Thoracic aorta (tissue), 2 donors: Measurements from ENCODE around the gene TOMM34. TPM values are rescaled to one million over a fixed set of nuclear protein-coding genes. Genes with fewer than 3 reads are reported as not detected.

Experiments used
- ATAC-seq: fragments of 150-250 bp; one replicate; pipeline ENCODE4 v1.8.0; 2017; ENCODE audit warnings: low read depth; ENCODE audit not compliant: insufficient number of reproducible peaks, low FRiP score
- DNase-seq: peaks from one replicate; pipeline ENCODE4 v3.0.0-alpha.2; 2020; ENCODE audit warnings: low spot score
- H3K27ac ChIP-seq, 2 donors: fragments of 200-600 bp; sonication (generic); 1 replicate in 1 of 2; 2 replicates in 1 of 2; pipeline ENCODE4 v1.5.1; 2016; ENCODE audit warnings: mild to moderate bottlenecking in 2 of 2, moderate library complexity in 2 of 2
- H3K27me3 ChIP-seq: fragments of 200-600 bp; sonication (generic); replicated peaks from 2 replicates; pipeline ENCODE4 v1.6.0; 2016; ENCODE audit warnings: mild to moderate bottlenecking; ENCODE audit not compliant: insufficient read depth
- H3K36me3 ChIP-seq: fragments of 200-600 bp; sonication (generic); one replicate; pipeline ENCODE4 v1.5.1; 2016
- H3K4me1 ChIP-seq, 2 donors: fragments of 200-600 bp; sonication (generic); 1 replicate in 1 of 2; 2 replicates in 1 of 2; pipeline versions ENCODE4 v1.5.1 to v1.6.0; 2016; ENCODE audit warnings: low read depth in 2 of 2, mild to moderate bottlenecking in 1 of 2; ENCODE audit not compliant: control insufficient read depth in 1 of 2
- H3K4me3 ChIP-seq: fragments of 200-600 bp; sonication (generic); 2 replicates; pipeline ENCODE4 v1.5.1; 2016; ENCODE audit warnings: mild to moderate bottlenecking
- H3K9me3 ChIP-seq: fragments of 200-600 bp; sonication (generic); 2 replicates; pipeline ENCODE4 v1.5.1; 2016
- total RNA-seq, 2 donors: library from RNA; depleted of rRNA; stranded (reverse); fragments of >200 nt; gene quantifications; one replicate each; pipeline versions ENCODE4 v1.1.0 to v1.2.3, GENCODE V29; 2016
- TF ChIP-seq, protein P1 (sequence below): fragments of 200-600 bp; sonication (generic); IDR thresholded peaks from one replicate; pipeline ENCODE4 v1.5.1; 2019; ENCODE audit warnings: antibody characterized with exemption

Gene TOMM34
- total RNA-seq, 2 donors from 2014 or later, result 11.9 to 13.0 TPM

- Histone ChIP-seq H3K27me3 (no peaks in the 10 kb centered on the region), H3K27ac (peak overlapping the region; percentile 7 to 79), H3K9me3 (no peaks in the 10 kb centered on the region), H3K36me3 (no peaks in the 10 kb centered on the region), H3K4me1 (peaks cover 0 to 37% of the 10 kb centered on the region in 2 donors), H3K4me3 (peak overlapping the region; percentile 92)
- DNase-seq (no peak), ATAC-seq (no peak)
- TF ChIP-seq, protein P1, sequence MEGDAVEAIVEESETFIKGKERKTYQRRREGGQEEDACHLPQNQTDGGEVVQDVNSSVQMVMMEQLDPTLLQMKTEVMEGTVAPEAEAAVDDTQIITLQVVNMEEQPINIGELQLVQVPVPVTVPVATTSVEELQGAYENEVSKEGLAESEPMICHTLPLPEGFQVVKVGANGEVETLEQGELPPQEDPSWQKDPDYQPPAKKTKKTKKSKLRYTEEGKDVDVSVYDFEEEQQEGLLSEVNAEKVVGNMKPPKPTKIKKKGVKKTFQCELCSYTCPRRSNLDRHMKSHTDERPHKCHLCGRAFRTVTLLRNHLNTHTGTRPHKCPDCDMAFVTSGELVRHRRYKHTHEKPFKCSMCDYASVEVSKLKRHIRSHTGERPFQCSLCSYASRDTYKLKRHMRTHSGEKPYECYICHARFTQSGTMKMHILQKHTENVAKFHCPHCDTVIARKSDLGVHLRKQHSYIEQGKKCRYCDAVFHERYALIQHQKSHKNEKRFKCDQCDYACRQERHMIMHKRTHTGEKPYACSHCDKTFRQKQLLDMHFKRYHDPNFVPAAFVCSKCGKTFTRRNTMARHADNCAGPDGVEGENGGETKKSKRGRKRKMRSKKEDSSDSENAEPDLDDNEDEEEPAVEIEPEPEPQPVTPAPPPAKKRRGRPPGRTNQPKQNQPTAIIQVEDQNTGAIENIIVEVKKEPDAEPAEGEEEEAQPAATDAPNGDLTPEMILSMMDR, result no peak
Observed at GRCh38 chr20:44967207-44967807, 7.1 kb upstream of the TOMM34 start.

DNA sequence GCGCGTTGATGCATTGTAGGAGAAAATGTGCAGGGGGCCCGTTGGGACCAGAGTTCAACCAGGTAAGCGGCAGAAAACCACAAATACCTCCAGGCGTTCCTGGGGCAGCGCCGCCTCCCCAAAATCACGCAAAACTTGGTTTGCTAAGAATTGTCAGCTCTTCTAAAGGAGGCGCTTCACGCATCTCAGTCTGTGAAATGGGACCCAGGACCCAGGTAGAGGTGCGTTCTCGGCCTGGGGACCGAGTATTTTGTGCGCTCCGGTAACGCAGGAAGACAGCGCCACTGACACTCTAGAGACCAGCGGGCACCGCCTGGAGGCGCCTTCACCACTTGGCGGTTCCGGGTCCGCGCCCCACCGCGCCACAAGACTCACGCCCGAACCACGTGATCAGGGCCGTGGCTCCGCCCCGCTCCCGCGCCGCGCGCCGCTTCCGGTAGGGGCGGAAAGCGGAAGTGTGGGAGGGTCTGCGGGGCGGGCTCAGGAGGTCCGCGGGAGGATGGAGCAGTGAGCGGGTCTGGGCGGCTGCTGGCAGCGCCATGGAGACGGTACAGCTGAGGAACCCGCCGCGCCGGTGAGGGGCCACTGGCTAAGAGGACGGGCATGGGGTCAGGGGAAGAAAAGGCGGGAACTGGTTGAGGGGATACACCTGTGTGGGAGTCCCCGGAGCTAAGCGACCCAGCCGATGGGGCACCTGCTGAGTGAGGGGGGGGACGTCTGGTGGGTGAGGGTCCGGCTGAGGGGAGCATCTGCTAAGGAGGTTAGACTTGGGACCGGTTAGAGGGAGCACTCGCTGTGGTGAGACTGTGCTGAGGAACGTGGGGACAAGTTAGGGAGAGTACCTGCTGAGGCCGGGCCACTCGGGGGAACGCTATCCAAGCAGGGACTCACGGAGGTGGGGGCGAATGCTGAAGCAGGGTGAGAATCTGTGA is 6.1 kb upstream of the TOMM34 start, which contains the start of gene STK4:
TSS of gene STK4 (plus strand) at position 483 of the 932 bp plus-strand sequence. CDS start at position 540, 57 bp downstream.
- H3K4me1 ChIP-seq, result peaks cover 0 to 36% of the 10 kb centered on the region in 2 donors

GRCh38 chr20:44965651-44966029 is 5.4 kb upstream of the TOMM34 start:
- H3K4me3 ChIP-seq, result peak overlapping the region; percentile 92
- TF ChIP-seq, protein P1, result no peak
- no peaks in the 10 kb centered on the region for H3K27me3 ChIP-seq
- no peaks in the 10 kb centered on the region for H3K36me3 ChIP-seq
- DNase-seq, result no peak
- no peak for ATAC-seq
- peaks cover 3 to 34% of the 10 kb centered on the region in 2 donors for H3K4me1 ChIP-seq
- H3K9me3 ChIP-seq, result no peaks in the 10 kb centered on the region
- H3K27ac ChIP-seq, result peak overlapping the region; percentile 78 to 79

More for the DNA sequence above, 6.1 kb upstream of the TOMM34 start, which contains the start of gene STK4:
- no peaks in the 10 kb centered on the region for H3K9me3 ChIP-seq
- H3K27me3 ChIP-seq, result no peaks in the 10 kb centered on the region
- DNase-seq, result peak; percentile 62
- H3K27ac ChIP-seq, result peak within 1 kb of the TSS; percentile 78 to 79
- ATAC-seq, result peak; percentile 95
- peak within 1 kb of the TSS; percentile 92 for H3K4me3 ChIP-seq
- TF ChIP-seq, protein P1, result peak; percentile 37
- H3K36me3 ChIP-seq, result no peaks in the 10 kb centered on the region

DNA sequence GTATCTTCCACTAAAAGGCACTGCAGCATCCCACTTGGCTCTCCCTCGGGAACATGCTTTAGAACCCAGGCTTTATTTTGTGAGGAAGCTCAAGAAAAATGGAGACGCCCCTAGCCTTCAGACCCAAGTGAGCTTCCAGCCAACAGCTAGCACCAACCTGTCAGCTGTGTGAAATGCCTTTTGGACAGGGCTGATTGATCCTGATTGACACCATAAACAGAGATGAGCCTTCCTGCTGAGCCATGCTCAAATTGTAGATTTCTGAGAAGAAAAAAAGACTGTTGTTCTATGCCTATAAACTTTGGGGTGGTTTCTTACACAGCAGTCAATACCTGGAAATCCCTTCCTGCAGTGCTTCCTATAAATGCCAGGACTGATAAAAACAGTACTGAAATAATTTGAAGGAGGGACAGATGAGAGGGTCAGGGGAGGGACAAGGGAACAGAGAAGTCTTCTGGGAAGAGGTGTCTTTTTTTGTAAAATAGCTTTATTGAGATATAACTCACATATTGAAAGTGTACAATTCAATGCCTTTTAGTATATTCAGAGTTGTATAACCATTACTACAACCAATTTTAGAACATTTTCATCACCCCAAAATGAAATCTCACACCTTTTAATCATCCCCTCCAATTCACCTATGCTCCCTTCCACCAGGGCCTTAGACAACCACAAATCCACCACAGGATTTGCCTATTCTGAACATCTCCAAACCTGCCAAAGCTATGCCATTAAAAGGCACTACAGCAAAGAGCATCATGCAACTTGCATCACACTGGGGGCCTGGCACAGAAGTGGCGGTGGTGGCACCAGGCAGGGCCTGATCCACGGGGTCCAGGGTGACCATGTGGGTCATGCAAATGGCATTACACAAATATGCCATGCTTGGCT is 3.4 kb upstream of the TOMM34 start:
- Histone ChIP-seq H3K27ac (no peak overlapping the region), H3K4me1 (peaks cover 12 to 41% of the 10 kb centered on the region in 2 donors), H3K36me3 (no peaks in the 10 kb centered on the region), H3K27me3 (no peaks in the 10 kb centered on the region), H3K9me3 (no peaks in the 10 kb centered on the region), H3K4me3 (no peak overlapping the region)
- DNase-seq, result no peak
- TF ChIP-seq, protein P1, result no peak
- no peak for ATAC-seq
